Measurements from ENCODE around the gene ABI1. TPM values are rescaled to one million over a fixed set of nuclear protein-coding genes. Genes with fewer than 3 reads are reported as not detected.

ABI1 gene
- total and polyA plus RNA-seq, 8 donors: 11.7 to 71.0 (median 22.7) TPM

- no peaks in the 10 kb centered on the region for H3K9me3 ChIP-seq
- peaks cover 0 to 40% (median 32%) of the 10 kb centered on the region in 4 donors for H3K36me3 ChIP-seq
- H3K4me3 ChIP-seq: no peak overlapping the region
- no peak overlapping the region for H3K27ac ChIP-seq
- no peak for TF ChIP-seq POLR2A (IDR thresholded peaks at IDR 0.05)
- no peak for TF ChIP-seq CTCF (IDR thresholded peaks at IDR 0.05)
- no peak for TF ChIP-seq POLR2AphosphoS5 (IDR thresholded peaks at IDR 0.05)
- no peak for TF ChIP-seq EP300 (IDR thresholded peaks at IDR 0.05)
- no peak for DNase-seq
- intact Hi-C loops (cut with DNase I; ENCODE audit: low total_unique reads): no loop called here
- peaks cover 0 to 8% (median 0%) of the 10 kb centered on the region in 4 donors for H3K4me1 ChIP-seq
- 79 to 87% (median 82%) methylated on average over 4 of the region's 4 CpGs for WGBS, 5 donors
- H3K27me3 ChIP-seq: no peaks in the 10 kb centered on the region
These were observed 101.8 kb downstream of the ABI1 start for GRCh38 chr10:26759008-26759407.

- Histone ChIP-seq H3K4me1 (peaks cover 0 to 8% (median 0%) of the 10 kb centered on the region in 4 donors), H3K27me3 (no peaks in the 10 kb centered on the region), H3K9me3 (no peaks in the 10 kb centered on the region), H3K36me3 (peaks cover 0 to 37% (median 24%) of the 10 kb centered on the region in 4 donors), H3K27ac (no peak overlapping the region), H3K4me3 (no peak overlapping the region)
- intact Hi-C loops (cut with DNase I; ENCODE audit: low total_unique reads): no loop called here
- 76 to 87% (median 80%) methylated on average over 4 of the region's 4 CpGs for WGBS, 5 donors
- TF ChIP-seq POLR2A (IDR thresholded peaks at IDR 0.05): no peak
- TF ChIP-seq EP300 (IDR thresholded peaks at IDR 0.05): no peak
- no peak for TF ChIP-seq POLR2AphosphoS5 (IDR thresholded peaks at IDR 0.05)
- no peak for TF ChIP-seq CTCF (IDR thresholded peaks at IDR 0.05)
- no peak for DNase-seq
These were observed 105.3 kb downstream of the ABI1 start for GRCh38 chr10:26755443-26755903.

DNA sequence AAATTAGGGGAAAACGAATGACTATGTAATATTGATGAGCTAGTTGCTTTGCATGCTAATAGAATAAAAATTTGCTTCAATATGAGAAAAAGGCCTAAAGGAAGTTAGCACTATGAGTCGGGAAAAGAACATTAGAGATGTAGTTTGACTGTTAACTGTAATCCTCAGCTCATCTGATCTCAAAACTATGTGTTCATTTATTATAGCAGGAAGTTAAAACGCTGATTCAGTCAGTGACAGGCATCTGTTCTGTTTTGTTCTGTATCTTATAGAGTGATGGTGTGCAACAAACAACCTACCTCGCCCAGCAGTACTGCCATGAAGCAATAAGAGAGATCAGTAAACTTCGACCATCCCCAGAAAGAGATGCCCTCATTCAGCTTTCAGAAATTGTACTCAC lies 114.7 kb downstream of the ABI1 start:
- peaks cover 9 to 93% (median 82%) of the 10 kb centered on the region in 4 donors for H3K36me3 ChIP-seq
- H3K4me1 ChIP-seq: no peaks in the 10 kb centered on the region
- 79 to 91% (median 87%) methylated on average over 5 of the region's 5 CpGs for WGBS, 5 donors
- intact Hi-C loops (cut with DNase I; ENCODE audit: low total_unique reads): no loop called here
- no peaks in the 10 kb centered on the region for H3K27me3 ChIP-seq
- H3K4me3 ChIP-seq: no peak overlapping the region
- TF ChIP-seq POLR2AphosphoS5 (IDR thresholded peaks at IDR 0.05) (no peak), EP300 (IDR thresholded peaks at IDR 0.05) (no peak), POLR2A (IDR thresholded peaks at IDR 0.05) (no peak), CTCF (IDR thresholded peaks at IDR 0.05) (no peak)
- no peak for DNase-seq
- H3K27ac ChIP-seq: no peak overlapping the region
- no peaks in the 10 kb centered on the region for H3K9me3 ChIP-seq

DNA sequence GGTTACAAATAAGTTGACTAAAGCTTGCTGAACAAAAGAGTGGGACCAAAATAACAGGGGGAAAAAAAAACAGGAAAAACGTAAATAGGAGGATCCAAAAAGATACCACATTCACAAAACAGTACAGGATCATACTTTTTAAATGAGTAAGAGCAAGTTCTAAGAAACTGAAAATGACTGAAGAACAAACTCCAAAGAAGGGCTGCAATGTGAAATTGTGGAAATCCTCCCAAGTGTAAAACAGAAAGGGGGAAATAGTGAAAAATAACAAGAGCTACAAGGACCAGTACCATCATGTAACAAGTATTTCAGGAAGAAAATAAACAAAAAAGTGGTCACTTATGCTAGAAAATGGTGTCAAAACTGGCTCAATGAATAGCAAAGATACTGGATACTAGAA lies 116.9 kb downstream of the ABI1 start:
- peaks cover 9 to 94% (median 77%) of the 10 kb centered on the region in 4 donors for H3K36me3 ChIP-seq
- H3K27ac ChIP-seq: no peak overlapping the region
- no peaks in the 10 kb centered on the region for H3K9me3 ChIP-seq
- 73 to 88% (median 84%) methylated on average over 1 of the region's 1 CpG for WGBS, 5 donors
- H3K4me1 ChIP-seq: no peaks in the 10 kb centered on the region
- no peaks in the 10 kb centered on the region for H3K27me3 ChIP-seq
- TF ChIP-seq POLR2A (IDR thresholded peaks at IDR 0.05) (no peak), EP300 (IDR thresholded peaks at IDR 0.05) (no peak), CTCF (IDR thresholded peaks at IDR 0.05) (no peak), POLR2AphosphoS5 (IDR thresholded peaks at IDR 0.05) (no peak)
- DNase-seq: no peak
- intact Hi-C loops (cut with DNase I; ENCODE audit: low total_unique reads): no loop called here
- H3K4me3 ChIP-seq: no peak overlapping the region
